ENCODE measurements around the gene RLN3. TPM values are rescaled to one million over a fixed set of nuclear protein-coding genes. Genes with fewer than 3 reads are reported as not detected.

The RLN3 gene
- total and polyA plus RNA-seq, 9 of the 15 experiments (the other 6 are each of a cell fraction or from before 2014, with no cell fraction given) = 0.31 to 1.2 (median 0.71) TPM; not detected in 6

DNA sequence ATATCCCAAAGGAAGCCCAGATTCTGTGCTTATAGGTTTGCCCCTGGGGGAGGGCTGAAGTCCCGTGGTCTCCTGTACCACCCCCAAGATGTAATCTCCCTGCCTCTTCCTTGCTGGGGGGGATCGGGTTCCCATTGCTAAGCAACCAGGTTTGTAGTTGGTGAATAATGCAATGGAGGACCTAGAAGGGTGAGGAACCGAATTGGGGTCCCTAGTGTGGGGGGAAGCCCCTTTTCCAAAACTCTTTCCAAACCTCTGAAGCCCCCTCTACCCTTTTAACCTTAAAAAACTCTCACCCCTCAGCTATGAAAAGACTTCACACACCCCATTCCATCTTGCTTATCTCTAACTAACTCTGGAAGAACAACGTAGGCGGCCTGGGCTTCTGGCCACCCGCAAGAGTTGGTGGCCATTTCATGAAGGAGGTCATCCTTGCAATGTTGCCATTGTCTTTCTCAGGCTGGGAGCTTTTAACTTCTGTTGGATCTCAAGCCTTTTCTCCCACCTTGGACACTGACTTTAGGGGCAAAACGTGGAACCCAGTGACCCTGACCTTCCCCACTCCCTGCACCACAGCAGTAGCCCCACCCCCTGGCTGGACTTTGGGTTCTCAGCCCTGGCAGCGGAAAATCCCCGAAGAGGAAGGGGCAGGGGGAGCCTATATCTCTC, 33.3 kb downstream of the RLN3 start (continued):
- TF ChIP-seq, protein P1, sequence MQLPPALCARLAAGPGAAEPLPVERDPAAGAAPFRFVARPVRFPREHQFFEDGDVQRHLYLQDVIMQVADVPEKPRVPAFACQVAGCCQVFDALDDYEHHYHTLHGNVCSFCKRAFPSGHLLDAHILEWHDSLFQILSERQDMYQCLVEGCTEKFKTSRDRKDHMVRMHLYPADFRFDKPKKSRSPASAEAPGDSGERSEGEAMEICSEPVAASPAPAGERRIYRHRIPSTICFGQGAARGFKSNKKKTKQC (CRISPR knock-in tag; IDR thresholded peaks at IDR 0.05) = no peak
- TF ChIP-seq ZNF609 (CRISPR knock-in tag; IDR thresholded peaks at IDR 0.05; ENCODE audit: borderline replicate concordance) (no peak), ZFP36 (IDR thresholded peaks at IDR 0.05; ENCODE audit: low read depth, low read length, partially characterized antibody) (no peak), WHSC1 (IDR thresholded peaks at IDR 0.05; ENCODE audit: low read length) (no peak), RBM39 (optimal IDR thresholded peaks at IDR 0.05; ENCODE audit: low read depth, low read length) (no peak), ZNF583 (CRISPR knock-in tag; IDR thresholded peaks at IDR 0.05) (no peak), HNRNPH1 (optimal IDR thresholded peaks at IDR 0.05; ENCODE audit: low read depth, low read length) (no peak), ZNF143 (CRISPR knock-in tag; IDR thresholded peaks at IDR 0.05) (no peak), BRF2 (IDR thresholded peaks at IDR 0.05; ENCODE audit: borderline replicate concordance, insufficient read depth, insufficient read length) (no peak), GABPB1 (CRISPR knock-in tag; IDR thresholded peaks at IDR 0.05) (no peak), CBX3 (IDR thresholded peaks at IDR 0.05; ENCODE audit: borderline replicate concordance in 1 of 2, low read length in 2 of 2) (no peak), SAFB (IDR thresholded peaks at IDR 0.05; ENCODE audit: borderline replicate concordance, low read depth, low read length) (no peak), ZFX (CRISPR knock-in tag; IDR thresholded peaks at IDR 0.05) (0 out of 2 replicates have a peak, but pooled peaks have one; percentile 2), ZNF586 (CRISPR knock-in tag; conservative IDR thresholded peaks at IDR 0.05) (no peak)
- TF ChIP-seq, protein P2, sequence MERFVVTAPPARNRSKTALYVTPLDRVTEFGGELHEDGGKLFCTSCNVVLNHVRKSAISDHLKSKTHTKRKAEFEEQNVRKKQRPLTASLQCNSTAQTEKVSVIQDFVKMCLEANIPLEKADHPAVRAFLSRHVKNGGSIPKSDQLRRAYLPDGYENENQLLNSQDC (CRISPR knock-in tag; IDR thresholded peaks at IDR 0.05) = no peak
- TF ChIP-seq, protein P3, sequence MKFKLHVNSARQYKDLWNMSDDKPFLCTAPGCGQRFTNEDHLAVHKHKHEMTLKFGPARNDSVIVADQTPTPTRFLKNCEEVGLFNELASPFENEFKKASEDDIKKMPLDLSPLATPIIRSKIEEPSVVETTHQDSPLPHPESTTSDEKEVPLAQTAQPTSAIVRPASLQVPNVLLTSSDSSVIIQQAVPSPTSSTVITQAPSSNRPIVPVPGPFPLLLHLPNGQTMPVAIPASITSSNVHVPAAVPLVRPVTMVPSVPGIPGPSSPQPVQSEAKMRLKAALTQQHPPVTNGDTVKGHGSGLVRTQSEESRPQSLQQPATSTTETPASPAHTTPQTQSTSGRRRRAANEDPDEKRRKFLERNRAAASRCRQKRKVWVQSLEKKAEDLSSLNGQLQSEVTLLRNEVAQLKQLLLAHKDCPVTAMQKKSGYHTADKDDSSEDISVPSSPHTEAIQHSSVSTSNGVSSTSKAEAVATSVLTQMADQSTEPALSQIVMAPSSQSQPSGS (CRISPR knock-in tag; IDR thresholded peaks at IDR 0.05) = no peak
- TF ChIP-seq, protein P4, sequence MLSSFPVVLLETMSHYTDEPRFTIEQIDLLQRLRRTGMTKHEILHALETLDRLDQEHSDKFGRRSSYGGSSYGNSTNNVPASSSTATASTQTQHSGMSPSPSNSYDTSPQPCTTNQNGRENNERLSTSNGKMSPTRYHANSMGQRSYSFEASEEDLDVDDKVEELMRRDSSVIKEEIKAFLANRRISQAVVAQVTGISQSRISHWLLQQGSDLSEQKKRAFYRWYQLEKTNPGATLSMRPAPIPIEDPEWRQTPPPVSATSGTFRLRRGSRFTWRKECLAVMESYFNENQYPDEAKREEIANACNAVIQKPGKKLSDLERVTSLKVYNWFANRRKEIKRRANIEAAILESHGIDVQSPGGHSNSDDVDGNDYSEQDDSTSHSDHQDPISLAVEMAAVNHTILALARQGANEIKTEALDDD (IDR thresholded peaks at IDR 0.05) = no peak

All from K562 (cell line).